HPDE6-E6E7 (cell line): ENCODE results near the gene ACAP2.
A peak's percentile ranks its signal among the peaks of the same experiment; 100 is the strongest.

Experiments used
- DNase-seq: peaks from one replicate; pipeline ENCODE4 v3.0.0; 2011; ENCODE audit warnings: missing footprints; ENCODE audit errors: extremely low spot score

The ACAP2 gene

DNA sequence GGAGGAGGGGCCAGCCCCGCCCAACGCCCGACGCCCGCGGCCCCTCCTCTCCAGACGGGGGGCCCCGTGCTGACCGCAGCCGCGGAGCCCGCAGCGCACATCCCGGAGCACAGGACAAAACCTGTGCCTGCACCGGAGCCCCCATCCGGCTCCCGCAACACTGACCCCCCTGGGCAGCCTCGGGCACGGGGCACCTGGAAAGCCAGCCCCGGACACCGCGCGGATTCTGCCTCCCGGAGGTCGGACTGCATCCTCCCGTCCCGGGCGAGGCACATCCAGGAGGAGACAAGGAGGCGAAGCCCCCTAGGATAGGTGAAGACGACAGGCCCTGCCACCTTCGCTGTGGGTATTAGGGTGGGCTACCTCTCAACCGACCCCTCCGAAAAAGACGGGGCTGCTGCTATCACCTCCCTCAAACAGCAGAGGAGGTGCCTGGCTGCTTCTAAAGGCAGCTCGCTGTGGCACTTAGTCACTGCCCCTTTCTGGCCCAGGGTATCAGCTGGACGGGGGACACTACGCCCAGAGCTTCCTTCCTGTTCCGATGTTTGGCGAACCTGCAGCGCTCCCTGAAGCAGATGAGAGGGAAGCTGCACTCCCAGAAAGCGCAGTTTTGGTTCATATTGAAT is 182.4 kb downstream of the ACAP2 start:
- DNase-seq: no peak

- peak; percentile 86 for DNase-seq
Measured at GRCh38 chr3:195259475-195260279, 183.1 kb downstream of the ACAP2 start.

DNA sequence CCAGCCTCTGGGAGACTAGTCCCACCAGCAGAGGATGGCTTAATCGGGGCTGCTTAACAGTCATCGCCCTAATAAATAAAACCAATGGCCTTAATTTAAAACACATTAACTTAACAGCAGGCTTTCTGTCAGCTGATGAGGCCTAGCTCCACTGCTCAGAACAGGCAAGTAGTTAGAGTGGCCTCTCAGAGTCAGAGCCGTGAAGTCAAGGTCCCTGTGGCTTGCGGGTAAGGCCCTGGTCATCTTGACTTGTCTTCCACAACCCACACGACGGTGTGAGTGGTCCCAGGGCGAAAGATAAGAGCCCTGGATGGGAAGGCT is 183.7 kb downstream of the ACAP2 start:
- DNase-seq: no peak

DNA sequence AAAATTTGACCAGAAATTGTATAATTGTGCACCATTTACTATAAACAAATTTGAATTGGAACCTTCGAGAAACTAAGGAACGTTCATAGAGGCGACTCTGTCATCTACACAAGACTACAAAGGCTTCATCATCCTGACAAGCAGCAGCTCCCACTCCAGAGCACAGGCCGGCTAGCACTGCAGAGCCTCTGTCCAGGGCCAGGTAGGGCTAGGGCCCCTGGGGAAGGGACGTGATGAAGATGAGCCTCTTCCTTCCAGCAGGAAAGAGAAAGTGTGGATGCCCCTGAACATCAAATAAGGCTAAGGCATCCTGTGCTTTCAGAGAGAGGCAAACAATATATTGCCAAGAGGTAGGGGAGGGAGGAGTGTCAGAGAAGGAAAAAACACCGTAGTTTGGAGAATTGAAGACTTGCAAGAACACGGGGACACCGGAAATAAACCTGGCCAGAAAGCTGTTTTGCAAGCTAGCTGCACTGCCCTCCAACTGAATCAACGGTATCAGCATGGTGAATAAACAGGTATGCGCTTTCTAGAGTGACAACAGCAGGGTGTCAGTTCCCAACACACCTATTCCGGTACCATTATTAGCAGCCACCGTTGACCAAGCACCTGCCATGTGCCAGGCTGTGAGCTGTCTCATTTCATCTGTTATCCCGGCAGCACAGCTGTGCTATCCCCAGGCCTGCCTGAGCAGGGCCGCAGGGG is 184.2 kb downstream of the ACAP2 start:
- no peak for DNase-seq

DNA sequence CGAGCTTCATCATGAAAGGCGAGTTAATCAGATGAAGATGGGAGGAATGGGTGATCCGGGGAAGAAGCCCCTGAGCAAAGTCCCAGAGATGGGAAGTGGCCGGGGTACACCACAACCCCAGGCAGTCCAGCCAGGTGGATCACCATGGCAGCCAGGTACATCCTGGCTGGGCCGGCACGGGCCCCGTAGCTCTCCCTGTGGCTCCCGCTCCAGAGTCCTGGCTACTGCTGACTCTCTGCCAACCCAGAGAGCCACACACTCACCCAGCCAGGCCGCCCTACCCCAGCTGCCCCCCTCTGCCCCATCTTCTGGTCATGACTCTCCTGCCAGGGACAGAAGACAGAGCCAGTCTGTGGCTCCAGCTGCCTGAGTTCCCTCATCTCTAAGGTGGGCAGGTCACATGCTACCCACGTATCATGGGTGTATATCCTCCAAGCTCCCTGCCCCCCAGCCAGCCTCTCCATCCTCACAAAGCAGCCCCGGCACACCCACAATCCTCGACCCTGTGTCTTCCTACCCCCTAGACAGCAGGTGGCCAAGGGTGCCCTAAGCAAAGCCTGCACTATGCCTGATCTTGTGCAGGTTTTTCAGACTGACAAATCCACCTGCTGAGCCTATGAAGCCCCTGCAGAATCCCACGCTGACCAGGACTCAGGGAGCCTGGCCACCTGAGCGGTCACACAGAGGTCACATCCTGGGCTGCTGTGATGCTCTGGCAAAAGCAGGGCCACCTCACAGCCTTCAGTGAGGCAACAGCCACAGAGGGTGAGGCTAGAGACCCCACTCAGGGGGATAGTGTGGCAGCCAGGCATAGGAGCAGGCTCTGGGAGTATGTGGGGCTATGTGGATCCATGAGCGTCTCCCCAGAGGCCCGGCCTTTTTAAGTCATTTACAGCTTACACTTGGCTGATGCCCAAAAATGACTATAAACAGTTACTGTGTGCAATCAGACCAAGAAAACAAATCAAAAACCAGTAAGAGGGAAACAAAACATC is 185.1 kb downstream of the ACAP2 start:
- no peak for DNase-seq

DNA sequence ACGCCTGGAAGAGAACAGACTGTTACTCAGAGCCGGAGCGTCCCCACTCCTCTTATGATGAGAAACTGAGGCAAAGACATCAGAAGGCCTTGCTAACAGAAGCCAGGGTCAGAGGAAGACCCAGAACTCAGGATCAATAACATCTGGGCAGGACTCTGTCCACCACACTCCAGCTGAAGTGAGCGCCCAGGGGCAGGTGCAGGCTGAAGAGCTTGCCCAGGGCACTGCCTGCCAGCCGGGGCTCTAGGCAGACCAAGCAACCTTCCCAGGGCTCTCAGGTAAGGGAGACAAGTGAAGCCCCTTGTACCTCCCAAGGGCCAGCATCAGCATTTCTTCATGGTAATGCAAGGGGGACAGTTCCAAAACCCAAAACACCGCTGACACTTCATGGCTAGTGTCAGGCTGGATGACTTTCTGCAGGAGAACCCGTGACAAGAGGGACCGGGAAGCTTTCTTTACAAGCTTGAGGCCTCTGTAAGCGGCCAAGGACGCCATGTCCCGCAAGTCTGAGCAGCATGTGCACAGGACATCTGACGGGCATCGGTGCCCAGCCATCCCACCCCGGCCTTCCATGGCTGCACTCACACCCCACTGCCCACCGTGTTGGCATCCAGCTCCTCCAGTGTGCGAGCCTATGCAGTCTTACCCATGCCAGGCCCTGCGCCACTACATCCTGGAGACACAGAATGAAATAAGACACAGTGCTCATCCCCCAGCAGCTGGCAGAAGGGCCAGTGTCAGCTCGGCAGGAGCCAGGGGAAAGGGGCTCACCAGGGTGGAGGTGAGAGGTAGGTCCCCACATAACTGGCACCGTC is 186.0 kb downstream of the ACAP2 start:
- no peak for DNase-seq

GRCh38 chr3:195255571-195256501 is 187.0 kb downstream of the ACAP2 start:
- no peak for DNase-seq

DNA sequence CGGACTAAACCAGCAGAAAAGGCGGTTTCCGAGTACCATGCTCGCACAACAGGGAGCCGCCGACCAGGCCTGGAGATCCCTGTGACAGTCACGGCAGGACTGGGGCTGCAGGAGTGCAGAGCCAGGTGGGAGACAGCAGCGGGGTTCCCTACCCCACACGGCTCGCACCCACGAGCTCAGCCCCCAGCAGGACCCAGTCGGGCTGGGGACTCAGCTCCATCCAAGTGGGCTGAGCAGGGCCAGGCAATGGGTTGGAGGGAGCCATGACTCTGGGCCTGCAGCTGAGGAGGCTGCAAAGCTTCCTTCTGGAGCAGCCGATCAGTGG is 187.7 kb downstream of the ACAP2 start:
- DNase-seq: no peak

DNA sequence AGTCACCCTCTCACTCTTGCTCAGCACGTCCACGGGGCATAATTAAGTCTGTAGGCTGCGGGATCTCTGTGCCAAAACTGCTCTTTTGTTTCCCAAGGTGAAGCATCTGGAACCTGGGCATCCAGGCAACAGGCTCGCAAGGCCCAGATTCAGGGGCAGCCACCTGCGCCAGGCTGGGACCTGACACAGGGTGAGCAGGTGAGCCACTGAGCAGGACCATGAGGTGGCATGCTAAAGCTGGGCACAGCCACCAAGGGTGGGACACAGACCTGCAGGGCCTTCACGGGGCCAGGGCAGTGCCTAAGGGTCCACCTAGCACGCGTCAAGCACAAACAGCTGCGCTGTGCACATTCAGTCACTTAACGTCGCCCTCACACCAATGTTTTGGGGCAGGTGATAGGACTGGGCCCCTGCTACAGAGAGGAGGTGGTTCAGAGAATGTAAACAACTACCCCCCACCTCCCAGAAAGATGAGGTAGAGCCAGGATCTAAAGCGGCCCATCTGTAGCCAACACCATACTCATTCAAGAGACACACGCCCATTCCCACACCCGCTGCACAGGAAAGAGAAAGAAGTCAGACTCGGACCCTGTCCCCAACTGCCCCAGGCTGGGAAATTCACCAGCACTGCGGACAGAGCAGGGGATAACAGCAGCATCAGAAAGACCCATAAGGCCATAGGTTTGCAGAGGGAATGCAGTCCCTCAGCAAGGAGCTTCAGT is 188.2 kb downstream of the ACAP2 start:
- no peak for DNase-seq

- no peak for DNase-seq
Measured at GRCh38 chr3:195253923-195254432, 188.8 kb downstream of the ACAP2 start.

- DNase-seq: no peak
Measured at GRCh38 chr3:195251336-195252065, 191.3 kb downstream of the ACAP2 start.

DNA sequence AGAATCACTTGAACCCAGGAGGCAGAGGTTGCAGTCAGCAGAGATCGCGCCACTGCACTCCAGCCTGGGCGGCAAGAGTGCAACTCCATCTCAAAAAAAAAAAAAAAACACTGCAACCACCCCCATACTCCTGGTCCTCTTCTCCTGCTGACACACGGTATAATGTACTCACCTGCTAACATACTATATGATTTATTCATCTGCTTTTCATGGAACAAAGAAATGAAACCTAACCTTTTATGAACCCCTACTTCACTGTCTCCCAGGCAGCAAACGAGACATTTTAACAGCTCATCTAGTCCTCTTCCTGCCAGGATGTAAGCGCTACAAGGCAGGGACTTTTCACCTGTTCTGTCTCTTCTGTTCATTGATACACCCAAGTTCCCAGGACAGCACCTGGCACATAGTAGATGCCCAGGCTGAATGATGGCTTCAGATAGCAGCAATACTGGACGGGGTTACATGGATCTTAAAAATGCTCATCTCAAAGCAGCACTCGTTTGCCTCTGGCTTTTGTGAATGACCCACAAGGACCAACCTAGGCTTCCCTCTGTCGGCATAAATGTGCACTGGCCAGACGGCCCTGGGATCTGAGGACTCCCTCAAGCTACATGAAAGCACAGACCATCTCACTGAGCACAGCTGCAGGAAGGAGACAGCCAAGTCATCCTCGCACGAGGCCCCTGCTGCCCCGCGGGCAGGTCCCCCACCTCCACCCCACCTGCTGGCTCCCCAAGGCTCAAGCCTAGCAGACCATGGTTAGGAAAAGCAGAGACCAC is 192.2 kb downstream of the ACAP2 start:
- DNase-seq: no peak

DNA sequence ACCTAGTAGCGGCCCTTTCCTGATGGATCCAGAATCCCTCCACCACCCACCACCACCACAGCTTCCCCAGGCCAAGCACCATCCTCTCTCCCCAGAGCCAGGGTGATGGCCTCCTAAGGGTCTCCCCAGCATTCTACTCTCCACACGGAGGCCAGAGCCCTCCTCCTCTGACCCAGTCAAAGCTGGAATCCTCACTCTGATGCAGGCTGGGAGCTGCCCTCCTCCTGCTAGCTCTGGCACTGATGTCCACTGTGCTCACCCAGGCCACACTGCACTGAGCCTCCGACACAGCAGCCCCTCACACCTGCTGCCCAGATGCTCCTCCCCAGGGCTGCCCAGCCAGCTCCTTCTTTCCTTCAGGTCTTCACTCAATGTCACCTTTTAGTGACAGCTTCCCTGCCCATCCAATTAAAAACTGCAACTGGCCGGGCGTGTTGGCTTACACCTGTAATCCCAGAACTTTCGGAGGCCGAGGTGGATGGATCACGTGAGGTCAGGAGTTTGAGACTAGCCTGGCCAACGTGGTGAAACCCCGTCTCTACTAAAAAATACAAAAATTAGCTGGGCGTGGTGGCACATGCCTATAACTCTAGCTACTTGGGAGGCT is 192.9 kb downstream of the ACAP2 start:
- no peak for DNase-seq

DNA sequence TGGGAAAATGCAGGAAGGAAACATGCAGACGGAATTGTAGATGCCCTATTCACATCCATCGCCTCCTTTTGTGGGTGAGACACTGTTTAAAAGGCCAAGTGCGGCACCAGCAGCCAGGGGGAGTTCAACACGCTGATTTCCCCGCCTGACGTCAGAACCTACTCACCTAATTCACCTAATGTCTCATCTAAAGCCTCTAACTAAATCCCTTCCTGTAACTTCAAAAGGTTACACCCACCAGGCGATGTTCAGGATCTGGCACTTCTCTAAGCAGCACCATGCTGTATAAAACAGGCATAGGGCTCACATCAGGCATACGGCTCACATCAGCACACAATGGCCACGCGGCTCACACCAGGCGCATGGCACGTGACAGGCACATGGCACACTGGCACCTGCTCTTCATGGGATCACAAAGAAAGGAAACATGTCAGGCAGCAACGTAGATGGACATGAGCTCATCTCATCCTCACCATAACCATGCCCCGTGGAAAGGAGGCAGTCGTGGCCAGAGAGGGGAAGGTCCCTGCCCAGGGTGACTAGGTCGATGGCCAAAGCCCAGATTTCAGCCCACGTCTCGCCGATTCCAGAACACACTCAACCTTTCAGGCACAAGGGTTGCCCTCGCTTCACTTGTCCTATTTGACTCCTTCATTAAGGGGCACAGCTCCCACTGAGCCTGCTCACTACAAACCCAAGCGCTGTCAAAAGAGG is 193.6 kb downstream of the ACAP2 start:
- no peak for DNase-seq

DNA sequence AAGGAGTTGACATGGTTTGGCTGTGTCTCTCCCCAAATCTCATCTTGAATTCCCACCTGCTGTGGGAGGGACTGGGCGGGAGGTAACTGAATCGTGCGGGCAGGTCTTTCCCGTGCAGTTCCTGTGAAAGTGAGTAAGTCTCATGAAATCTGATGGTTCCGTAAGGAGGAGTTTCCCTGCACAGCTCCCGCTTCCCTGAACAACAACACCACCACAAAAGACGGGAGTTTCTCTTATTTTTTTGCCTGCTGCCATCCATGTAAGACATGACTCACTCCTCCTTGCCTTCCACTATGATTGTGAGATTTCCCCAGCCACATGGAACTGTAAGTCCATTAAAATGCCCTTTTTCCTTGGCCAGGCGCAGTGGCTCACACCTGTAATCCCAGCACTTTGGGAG is 194.5 kb downstream of the ACAP2 start:
- no peak for DNase-seq

DNA sequence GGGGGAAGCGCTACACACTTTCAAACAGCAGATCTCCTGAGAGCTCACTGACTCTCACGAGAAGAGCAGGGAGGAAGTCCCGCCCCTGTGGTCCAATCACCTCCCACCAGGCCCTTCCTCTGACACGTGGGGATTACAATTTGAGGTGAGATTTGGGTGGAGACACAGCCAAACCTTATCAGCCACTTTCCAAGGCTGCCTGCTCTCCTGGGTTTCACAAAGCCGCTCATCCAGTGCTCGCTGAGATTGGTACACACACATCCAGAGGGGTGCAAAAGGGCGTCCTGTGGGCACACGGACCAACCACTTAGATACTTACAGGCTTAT is 195.0 kb downstream of the ACAP2 start:
- no peak for DNase-seq
